ENCODE measurements around the gene B3GALT6.

The B3GALT6 gene

DNA sequence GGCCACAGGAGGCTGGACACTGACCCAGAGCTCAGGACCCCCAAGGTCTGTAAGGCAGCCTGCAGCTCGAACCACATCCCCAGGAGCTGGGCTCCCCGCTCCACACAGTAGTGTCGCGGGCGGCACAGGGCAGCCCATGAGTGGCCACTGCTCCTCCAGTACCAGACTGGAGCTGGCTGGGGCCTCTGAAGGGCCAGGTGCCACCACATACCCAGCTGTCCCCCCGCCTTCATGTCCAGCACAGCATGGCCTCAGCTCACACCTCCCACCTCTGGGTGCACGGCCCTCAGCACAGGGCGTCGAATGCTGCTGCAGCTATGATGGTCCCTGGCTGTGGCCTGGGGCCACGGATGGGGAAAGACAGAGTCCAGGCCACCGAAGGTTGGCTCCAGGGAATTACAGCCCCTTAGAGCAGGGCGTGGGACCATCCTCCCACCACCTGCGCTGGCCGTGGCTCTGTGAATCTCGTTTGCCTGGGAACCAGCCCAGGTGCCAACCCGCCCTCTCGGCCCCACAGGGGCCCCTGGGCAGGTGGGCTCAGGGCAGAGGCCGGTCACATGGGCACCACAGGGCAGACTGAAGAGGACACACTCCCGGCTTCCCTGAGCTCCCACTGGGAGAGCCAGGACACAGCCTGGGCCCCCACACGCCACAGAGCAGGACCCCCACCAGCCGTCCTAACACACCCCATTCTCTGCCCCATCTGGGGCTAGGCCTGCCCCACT, 16.0 kb upstream of the B3GALT6 start:
- no peak for DNase-seq (ENCODE audit: low spot score)

DNA sequence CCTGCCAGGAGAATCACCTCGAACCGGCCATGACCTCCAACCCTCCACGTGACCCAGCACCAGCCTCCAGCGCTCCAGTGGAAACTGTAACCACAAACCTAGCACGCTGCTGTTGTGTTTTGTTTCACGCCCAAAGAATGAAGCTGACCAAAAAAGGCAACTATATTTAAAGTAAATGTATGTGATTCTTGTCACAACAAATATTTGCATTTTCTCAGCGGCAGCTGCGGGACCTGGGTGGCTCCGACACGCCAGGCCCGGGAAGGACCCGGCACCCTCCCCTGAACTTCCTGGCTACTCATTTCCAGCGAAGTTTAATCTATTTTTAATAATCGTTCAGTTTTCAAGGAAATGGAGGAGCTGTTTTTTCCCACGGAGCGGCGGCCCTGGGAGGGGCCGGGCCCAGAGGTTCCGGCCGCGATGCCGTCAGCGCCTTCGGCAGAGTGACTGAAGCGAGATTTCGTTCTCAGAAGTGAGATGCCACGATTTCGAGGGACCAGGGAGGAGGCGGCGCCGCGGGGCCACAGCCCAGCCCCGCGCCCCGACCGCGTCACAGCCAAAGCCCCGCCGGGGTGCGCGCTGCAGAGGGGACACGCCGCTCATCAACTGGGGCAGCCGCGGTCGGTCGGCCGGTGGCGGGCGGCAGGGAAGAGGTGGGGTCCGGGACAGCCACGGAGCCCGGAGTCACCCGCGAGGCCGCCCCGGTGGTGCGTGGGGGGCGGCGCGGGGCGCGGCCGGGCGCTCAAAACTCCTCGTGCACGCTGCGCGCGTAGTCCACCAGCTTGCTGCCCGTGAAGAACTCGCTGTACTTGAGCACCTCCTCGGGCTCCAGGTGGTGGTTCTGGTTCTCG, 15.0 kb upstream of the B3GALT6 start:
- DNase-seq (ENCODE audit: low spot score): no peak

DNA sequence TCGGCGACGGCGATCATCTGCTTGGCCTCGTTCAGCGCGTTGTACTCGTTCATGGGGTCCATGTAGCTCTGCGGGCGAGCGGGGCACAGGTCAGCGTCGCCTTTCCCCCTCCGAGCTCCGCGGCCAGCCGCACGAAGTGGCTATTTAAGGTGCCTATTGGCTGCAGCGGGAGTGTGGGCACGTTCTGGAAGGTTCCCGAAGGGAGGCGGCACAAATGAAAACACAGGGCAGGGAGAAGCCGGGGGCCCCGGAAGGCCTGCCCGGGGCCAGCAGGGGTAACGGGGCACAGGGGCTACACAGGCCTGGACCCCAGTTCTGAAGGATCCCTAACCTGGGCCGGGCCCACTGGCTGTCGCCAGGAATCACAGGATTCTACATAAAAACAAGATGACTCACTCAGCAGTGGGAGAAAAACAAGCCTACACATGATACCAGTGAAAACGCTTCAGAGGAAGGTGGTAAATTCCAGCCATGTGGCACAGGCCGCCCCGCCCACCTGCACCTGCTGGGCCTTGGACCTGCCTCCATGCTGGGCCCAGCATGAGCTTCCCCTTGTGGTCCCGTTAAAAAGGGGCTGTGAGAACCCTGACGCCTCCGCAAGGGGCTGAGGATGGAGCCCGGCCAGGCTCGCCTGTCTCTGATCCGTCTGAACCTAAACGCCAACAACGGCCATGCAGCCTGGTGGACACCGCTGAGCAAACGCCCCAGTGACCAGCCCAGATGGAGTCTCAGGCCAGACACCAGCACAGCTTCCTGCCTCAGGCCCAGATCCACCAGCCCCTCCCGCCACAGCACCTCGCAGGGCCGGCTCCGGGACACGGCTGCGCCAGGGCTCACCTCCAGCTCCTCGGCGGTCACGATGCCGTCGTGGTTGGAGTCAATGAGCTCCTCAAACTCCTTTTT, 14.2 kb upstream of the B3GALT6 start:
- no peak for DNase-seq (ENCODE audit: low spot score)

DNA sequence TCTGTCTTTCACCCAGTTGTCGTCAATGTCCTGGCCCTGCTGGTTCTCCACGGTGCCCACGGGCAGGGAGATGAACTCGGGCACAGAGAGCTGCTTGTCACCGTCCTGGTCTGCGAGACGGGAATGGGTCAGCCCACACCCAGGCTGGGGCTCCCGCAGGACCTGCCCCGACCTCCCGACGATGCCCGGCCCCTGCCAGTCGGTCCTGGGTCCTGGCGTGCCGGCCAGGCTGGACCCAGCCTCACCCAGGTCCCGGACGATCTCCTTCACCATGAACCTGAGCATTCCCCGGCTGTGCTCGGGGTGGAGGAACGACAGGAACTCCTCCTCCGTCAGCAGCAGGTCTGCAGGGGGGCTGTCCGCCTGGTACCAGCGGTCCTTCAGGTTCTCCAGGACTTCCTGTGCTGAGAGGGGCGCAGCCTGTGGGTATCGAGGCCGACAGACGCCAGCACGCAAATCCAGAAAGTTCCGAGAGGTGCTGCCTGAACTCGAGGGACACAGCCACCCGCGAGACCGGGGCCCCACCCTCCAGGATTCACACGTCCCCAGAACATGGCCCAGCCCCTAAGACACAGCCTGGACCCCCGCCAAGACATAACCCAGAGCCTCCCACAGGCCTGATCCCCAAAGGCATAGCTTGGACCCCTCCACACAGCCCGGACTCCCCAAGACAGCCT, 13.4 kb upstream of the B3GALT6 start:
- no peak for DNase-seq (ENCODE audit: low spot score)

DNA sequence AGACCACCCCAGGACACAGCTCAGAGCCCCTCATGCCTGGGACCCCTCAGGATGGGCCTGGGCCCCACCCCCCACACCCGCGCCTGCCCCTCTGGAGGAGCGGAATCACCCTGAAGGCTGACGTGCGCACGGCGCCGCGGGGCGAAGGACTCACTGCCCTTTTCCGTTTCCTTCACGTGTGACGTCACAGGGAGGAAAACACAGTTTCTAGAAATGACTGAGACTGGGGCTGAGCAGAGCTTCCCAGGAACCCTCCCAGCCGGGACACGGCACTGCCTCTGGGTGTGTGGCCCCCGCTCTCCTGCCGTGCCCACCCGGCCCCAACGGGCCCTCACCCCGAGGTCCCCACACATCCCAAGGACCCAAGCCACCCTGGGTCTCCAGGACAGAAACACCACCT, 12.7 kb upstream of the B3GALT6 start:
- no peak for DNase-seq (ENCODE audit: low spot score)

DNA sequence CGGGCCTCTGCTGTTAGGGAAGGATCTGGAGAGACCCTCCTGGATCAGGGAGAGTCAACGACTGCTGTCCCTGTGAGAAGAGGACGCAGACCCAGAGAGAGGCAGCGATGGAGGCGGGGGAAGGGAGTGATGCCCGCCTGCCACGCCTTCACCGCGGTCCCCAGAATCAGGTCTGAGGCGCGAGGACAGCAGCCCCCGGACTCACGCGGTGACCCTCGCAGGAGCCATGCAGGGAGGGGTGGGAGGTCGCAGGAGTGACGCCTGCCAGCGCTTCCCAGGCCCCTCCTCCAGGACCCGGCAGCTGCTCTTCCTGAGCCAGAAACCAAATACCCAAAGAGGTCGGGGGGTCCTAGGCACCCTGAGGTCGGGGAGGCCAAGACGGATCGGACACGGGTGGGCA, 11.8 kb upstream of the B3GALT6 start:
- DNase-seq (ENCODE audit: low spot score): no peak

DNA sequence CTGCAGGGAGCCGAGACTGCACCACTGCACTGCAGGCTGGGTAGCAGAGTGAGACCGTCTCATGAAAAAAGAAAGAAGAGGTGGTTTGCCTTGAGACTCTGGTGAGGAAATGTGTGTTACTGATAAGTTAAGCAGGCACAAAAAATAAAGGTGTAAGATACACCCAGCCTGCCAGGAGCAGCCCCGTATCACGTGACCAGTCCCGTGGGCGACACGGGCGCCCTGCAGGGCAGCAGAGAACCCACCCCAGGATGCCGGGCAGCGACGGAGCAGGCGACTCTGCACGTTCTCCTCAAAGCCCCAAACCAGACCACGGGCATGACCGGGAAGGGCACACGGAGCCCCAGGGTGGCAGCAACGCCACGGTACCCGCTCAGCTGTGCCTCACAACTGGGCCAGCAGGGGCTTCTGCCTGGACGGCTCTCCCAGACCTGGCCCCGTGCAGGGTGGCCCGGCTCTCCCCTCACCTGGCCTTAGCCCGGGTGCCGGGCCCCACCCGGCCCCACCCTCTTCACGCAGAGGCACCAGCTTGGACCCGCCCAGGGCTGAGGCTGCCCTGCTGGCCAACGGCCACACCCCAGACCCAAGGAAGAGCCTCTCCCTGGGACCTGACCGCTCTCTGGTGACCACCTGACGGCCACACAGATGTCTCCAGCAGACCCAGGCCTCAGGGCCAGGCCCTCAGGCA, 10.0 kb upstream of the B3GALT6 start:
- no peak for DNase-seq (ENCODE audit: low spot score)

DNA sequence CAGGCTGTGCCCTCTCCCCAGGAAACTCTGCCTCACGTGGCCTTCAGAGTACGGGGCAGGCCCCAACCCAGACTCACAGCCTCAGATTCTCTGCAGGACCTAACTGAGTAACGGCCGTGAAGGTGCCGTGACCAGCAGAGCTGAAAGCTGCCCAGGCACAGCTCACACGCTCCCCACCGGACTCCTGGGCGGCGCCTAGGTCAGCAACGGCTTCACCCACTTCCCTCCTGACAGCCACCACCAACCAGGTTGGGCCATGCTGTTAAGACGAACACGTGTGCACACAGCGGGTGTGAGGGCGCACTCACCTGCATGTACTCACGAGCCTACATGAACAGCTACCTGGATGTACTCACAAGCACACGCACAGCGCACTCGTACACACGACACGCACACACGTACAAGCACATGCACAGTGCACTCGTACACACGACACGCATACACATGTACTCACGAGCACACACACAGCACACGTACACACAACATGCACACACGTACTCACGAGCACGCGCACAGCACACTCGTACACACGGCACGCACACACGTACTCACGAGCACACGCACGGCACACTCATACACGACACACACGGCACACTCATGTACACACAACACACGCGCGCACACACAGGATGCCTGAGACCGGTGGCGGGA, 9.3 kb upstream of the B3GALT6 start:
- no peak for DNase-seq (ENCODE audit: low spot score)

DNA sequence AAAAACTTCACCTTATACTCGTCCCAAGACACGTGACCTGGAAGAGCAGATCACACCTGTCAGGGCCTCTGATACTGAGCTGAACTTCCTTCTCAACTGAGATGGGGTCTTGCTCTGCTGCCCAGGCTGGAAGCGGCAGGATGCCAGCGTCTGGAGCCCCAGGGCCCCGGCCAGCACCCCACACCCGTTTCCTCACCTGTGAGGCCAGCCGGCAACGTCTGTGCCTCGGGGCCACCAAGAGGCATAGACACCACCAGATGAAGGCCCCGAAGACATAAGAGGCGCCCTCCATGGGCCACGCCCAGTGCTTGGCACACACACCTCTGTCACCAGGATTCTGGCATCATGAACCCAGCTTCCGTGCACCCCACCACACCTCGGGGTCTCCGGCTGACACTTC, 8.7 kb upstream of the B3GALT6 start:
- no peak for DNase-seq (ENCODE audit: low spot score)

DNA sequence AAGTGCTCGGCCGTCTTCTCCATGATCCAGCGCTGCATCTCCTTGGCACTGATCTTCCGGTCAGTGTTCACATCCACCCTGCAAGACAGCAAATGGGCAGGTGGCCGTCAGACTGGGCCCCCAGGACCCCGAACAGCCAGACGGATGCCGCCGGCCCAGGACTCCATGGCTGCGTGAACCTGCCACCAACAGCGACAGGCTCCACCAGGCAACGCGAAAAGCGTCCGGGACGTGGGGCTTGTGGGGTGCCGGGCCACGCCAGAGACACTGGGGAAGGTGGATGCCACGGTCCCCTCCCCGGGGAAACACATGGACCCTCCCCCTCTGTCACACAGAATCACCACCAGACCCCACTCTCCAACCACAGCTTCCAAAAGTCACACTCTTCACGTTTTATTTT, 8.1 kb upstream of the B3GALT6 start:
- no peak for DNase-seq (ENCODE audit: low spot score)

DNA sequence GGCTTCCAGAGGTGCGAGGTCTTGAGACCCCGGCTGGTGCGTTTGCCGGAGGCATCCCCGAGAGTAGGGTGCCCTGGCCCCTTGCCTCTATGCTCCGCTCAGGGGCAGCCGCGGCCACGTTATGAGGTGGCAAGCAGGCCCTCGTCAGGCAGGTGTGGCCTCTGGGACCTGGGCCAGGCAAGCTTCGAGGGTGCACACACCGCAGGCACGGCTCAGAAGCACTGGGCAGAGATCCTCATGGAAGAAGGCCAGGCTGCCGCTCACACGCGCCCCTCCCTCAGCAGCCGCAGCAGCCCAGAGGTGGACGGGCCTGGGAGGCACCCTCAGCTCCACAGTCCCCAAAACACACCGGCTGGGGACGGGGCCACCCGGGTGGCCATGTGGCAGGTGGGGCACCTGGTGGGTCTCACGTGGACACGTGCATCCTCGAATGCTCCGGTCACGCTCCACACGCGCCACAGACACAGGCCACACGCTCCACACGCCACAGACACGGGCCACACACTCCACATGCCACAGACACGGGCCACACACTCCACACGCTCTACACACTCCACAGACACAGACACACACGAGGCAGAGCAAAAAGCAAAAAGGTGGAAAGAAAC, 6.7 kb upstream of the B3GALT6 start:
- no peak for DNase-seq (ENCODE audit: low spot score)

DNA sequence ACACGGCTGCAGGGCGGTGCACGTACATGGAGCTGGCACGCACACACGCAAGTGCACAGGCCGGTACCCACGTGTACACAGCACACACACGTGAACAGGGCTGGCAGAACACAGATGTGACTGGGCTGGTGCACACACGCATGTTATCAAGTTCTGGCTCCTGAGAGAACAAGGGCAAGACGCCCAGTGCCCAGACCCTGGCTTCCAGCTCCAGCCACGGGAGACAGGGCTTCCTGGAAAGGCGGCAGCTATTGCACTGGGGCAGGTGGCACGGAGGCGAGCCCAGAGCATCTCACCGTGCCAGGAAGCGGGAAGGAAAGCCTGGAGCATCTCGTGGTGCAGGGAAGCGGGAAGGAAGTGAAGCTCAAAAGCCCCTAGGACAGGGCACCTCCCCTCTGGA, 6.1 kb upstream of the B3GALT6 start:
- no peak for DNase-seq (ENCODE audit: low spot score)

DNA sequence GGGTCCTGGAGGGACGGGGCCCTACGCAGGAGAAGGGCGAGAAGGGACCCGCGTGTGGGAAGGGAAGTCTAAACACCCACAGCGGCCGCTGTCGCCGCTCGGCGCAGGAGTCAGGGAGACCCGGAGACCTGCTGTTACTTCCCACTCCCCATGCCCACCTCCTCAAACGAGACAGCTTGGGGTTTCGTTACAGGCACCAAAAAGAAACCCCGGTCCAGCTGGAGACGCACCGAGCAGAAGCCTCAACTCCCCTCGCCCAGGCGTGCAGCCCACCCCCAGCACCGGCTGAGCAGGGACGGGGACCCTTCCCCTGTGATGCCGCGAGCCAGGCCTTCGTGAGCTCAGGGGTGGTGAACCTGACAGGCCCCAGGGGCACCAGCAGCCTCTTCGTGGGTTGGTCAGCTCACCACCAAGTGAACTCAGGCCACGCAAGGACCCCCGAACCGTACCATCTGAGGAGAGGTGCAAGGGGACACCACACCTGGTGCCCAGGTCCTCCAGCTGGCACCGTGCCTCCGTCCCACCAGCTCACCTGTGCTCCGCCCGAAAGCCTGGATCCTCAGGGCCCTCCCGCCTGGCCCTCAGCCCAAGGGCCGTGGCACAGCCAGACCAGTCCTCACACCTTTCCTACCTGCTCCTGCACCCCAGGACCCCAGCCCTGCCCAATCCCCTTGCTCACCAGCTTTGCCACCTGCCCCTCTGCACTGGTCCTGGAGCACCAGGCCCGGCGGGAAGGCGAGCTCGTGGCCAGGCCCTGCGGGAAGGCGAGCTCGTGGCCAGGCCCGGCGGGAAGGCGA, 5.3 kb upstream of the B3GALT6 start:
- DNase-seq (ENCODE audit: low spot score): no peak

DNA sequence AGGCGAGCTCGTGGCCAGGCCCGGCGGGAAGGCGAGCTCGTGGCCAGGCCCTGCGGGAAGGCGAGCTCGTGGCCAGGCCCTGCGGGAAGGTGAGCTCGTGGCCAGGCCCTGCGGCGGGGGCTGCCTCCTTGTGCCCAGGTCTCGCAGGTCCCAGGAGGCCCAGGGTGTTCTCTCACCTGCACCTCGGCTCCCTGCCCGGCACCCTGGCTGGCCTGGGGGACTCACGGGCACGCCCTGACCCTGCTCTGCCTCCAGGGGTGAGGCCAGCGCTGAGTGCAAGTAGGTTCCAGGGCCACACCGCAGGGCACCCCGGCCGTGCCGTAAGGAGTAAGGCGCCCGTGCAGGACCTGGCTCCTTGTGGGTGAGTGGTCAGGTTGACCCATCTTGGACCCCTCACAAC, 4.7 kb upstream of the B3GALT6 start:
- DNase-seq (ENCODE audit: low spot score): no peak

DNA sequence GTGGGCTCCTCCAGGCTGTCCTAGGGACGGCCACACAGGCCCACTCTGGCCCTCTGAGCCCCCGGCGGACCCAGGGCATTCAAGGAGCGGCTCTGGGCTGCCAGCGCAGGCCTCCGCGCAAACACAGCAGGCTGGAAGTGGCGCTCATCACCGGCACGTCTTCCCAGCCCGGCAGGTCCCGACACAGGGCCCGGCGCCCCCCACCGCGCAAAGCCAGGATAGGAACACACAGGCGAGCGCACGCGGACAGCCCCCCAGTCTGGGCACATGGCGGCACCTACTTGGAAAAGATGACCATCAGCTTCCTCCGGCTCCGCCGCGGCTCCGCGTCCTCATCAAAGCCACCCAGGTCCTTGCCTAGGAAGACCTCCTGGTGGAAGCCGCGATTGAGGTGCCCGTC, 3.9 kb upstream of the B3GALT6 start:
- no peak for DNase-seq (ENCODE audit: low spot score)

DNA sequence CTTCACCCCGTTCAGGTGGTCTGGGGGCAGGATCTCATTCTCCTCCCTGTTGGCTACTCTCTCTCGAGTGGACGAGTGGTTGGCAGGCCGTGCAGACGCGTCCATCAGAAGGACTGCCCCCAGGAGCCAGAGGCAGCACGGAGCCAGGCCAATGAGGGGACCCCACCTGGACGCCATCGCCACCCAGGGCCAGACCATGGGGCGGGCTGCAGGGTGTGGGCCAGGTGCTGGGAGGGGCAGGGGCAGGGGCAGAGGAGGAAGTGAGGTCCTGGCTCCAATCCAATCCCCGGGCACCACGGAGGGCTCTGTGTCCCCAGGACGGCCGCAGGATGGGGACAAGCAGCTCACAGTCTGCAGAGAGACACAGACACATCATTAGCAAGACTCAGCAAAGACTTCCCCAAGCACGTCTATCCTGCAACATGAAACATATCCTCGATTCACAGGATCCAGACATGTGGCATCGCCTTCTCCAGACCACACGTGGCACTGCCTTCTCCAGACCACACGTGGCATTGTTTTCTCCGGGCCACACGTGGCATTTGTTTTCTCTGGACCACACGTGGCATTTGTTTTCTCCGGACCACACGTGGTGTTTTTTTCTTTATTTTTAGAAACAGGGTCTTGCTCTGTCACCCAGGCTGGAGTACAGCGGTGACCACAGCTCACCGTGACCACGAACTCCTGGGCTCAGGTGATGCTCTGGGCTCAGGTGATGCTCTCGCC, 3.3 kb upstream of the B3GALT6 start:
- no peak for DNase-seq (ENCODE audit: low spot score)

DNA sequence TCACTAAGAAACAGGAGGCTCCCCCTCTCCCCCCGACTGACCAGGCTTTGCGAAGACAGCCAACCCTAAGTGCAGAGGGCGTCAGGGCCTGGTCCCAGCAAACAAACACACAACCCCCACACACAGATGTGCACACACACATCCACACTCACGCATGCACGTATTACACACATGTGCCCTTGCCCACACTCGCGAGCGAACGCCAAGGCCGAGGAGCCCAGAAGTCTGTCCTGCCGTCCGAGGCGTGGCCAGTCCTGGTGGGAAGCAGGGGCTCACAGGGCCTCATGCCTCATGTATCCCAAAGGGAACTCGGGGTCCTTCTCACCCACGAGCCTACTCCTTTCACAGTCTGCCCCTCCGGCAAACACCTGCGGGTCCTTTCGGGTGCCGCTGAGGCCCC, 2.3 kb upstream of the B3GALT6 start:
- DNase-seq (ENCODE audit: low spot score): no peak

DNA sequence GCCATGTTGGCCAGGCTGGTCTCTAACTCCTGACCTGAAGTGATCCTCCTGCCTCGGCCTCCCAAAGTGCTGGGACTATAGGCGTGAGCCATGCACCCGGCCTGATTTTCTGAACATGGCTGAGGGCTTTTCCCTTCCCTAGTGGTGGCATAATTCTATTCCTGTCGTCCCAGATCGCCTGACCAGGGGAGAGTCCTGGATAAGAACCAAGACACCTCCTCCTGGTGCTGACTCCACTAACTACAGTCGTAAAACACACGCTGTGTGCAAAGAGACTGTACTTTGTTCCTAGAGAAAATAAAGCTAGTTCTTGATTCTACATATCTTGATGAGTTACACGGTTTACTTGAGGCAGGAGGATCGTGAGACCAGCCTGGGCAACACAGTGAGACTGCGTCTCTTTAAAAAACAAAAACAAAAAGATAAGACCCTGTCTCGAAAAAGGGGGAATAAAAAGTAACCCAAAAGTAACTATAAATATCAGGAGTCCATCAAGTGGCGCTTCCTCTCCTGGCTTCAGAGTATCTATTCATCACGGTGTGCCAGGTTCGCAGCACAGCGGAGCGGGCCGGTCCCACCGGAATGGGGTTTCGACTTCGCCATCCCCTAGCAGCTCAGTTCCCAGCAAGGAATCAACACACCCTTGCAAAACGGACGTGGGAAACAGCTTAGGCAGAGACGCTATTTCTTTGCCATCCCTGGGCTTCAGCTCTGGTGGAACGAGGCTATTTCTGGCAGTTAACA, 1.2 kb upstream of the B3GALT6 start:
- DNase-seq (ENCODE audit: low spot score): no peak
